K562 (cell line): ENCODE results near the gene DAPK2. TPM values are rescaled to one million over a fixed set of nuclear protein-coding genes. Genes with fewer than 3 reads are reported as not detected.

Experiments
- ARHGAP35 ChIP-seq: fragments of 450-650 bp; IDR thresholded peaks from 2 replicates; pipeline ENCODE4 v1.6.1; 2018; ENCODE audit not compliant: partially characterized antibody
- CGGBP1 ChIP-seq: fragments of 250-450 bp; sonication (Bioruptor Pico); IDR thresholded peaks from 2 replicates; pipeline ENCODE4 v1.9.0; 2021; ENCODE audit warnings: mild to moderate bottlenecking
- CTBP1 ChIP-seq: fragments of 450-650 bp; IDR thresholded peaks from 2 replicates; pipeline ENCODE4 v1.6.1; 2016; ENCODE audit warnings: borderline replicate concordance
- MCM7 ChIP-seq, 2 experiments: fragments of 450-650 bp; IDR thresholded peaks; 2 replicates each; pipeline ENCODE4 v1.6.1; 2016 to 2018
- SIN3A ChIP-seq, 2 experiments: fragments of 150-350 bp in 1 of 2; IDR thresholded peaks; 2 replicates each; pipeline ENCODE4 v1.6.1; 2011 to 2016; ENCODE audit warnings: borderline replicate concordance in 2 of 2, low read depth in 2 of 2, low read length in 2 of 2, mild to moderate bottlenecking in 2 of 2, moderate library complexity in 2 of 2; ENCODE audit not compliant: control insufficient read depth in 1 of 2
- SMAD1 ChIP-seq: fragments of 150-350 bp; IDR thresholded peaks from 2 replicates; pipeline ENCODE4 v1.6.1; 2014; ENCODE audit warnings: low read length, low read depth; ENCODE audit not compliant: partially characterized antibody
- TCFL5 ChIP-seq: fragments of 250-450 bp; sonication (Bioruptor Pico); conservative IDR thresholded peaks from 2 replicates; pipeline ENCODE4 v1.6.1; 2021; ENCODE audit warnings: mild to moderate bottlenecking, moderate library complexity, matching md5 sums
- ZBTB7A ChIP-seq: IDR thresholded peaks from 2 replicates; pipeline ENCODE4 v1.6.1; 2011; ENCODE audit warnings: low read depth, mild to moderate bottlenecking, low read length, moderate library complexity, borderline replicate concordance; ENCODE audit not compliant: control insufficient read depth
- ZKSCAN1 ChIP-seq: fragments of 150-350 bp; IDR thresholded peaks from 2 replicates; pipeline ENCODE4 v1.6.1; 2016; ENCODE audit warnings: low read depth, low read length
- ZKSCAN8 ChIP-seq: fragments of 200-800 bp; sonication (Bioruptor generic); IDR thresholded peaks from 2 replicates; pipeline ENCODE4 v1.6.1; 2016; ENCODE audit warnings: missing genetic modification characterization, missing compliant biosample characterization
- ZNF121 ChIP-seq: sonication (generic); formaldehyde crosslinking; conservative IDR thresholded peaks from 2 replicates; pipeline ENCODE4 v1.8.0; 2022; ENCODE audit warnings: missing genetic modification reagents
- ZSCAN32 ChIP-seq: fragments of 450-650 bp; formaldehyde crosslinking; IDR thresholded peaks from 2 replicates; pipeline ENCODE4 v1.4.0; 2020; ENCODE audit warnings: mild to moderate bottlenecking, moderate library complexity
- polyA plus RNA-seq, 8 experiments: library from polyadenylated mRNA; depleted of rRNA in 4 of 8; stranded (reverse) in 5 of 8; unstranded in 3 of 8; fragments of >200 nt; fragmentation: Nextera tagmentation in 2 of 8; fragmentation: Illumina TruSeq in 1 of 8; extraction: Ambion mirVana in 2 of 8; extraction: Trizol in 1 of 8; gene quantifications; 2 replicates each; pipeline versions ENCODE4 v1.2.1 to v1.2.3, GENCODE V29; 2011 to 2014; ENCODE audit warnings: inconsistent platforms in 1 of 8, missing spikeins in 1 of 8
- total RNA-seq, 7 experiments: library from RNA; depleted of rRNA in 6 of 7; stranded (reverse); fragments of >200 nt in 6 of 7; fragmentation: Illumina TruSeq in 2 of 7; extraction: Trizol in 2 of 7; gene quantifications; 2 replicates each; pipeline versions ENCODE4 v1.2.1 to v1.2.3, GENCODE V29; 2011 to 2021; ENCODE audit warnings: low replicate concordance in 1 of 7
- TF ChIP-seq, protein P1 (sequence below): IDR thresholded peaks from 2 replicates; pipeline ENCODE4 v1.6.1; 2014; ENCODE audit warnings: antibody characterized with exemption
- TF ChIP-seq, protein P2 (sequence below): fragments of 150-350 bp; conservative IDR thresholded peaks from 2 replicates; pipeline ENCODE4 v1.6.1; 2014; ENCODE audit warnings: low read length
- TF ChIP-seq, protein P3 (sequence below): fragments of 250-450 bp; sonication (Bioruptor Pico); IDR thresholded peaks from 2 replicates; pipeline ENCODE4 v1.5.0; 2020; ENCODE audit warnings: mild to moderate bottlenecking, borderline replicate concordance
- TF ChIP-seq, protein P4 (sequence below): fragments of 250-450 bp; sonication (Bioruptor Pico); IDR thresholded peaks from 2 replicates; pipeline ENCODE4 v1.9.0; 2021; ENCODE audit warnings: mild to moderate bottlenecking, inconsistent platforms
- TF ChIP-seq, protein P5 (sequence below): fragments of 450-650 bp; IDR thresholded peaks from 2 replicates; pipeline ENCODE4 v1.6.1; 2016; ENCODE audit warnings: mild to moderate bottlenecking

The DAPK2 gene
- total and polyA plus RNA-seq, 9 of the 15 experiments (the other 6 are each of a cell fraction or from before 2014, with no cell fraction given): 0.14 to 5.2 (median 2.2) TPM

- TF ChIP-seq, protein P1, sequence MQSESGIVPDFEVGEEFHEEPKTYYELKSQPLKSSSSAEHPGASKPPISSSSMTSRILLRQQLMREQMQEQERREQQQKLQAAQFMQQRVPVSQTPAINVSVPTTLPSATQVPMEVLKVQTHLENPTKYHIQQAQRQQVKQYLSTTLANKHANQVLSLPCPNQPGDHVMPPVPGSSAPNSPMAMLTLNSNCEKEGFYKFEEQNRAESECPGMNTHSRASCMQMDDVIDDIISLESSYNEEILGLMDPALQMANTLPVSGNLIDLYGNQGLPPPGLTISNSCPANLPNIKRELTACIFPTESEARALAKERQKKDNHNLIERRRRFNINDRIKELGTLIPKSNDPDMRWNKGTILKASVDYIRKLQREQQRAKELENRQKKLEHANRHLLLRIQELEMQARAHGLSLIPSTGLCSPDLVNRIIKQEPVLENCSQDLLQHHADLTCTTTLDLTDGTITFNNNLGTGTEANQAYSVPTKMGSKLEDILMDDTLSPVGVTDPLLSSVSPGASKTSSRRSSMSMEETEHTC: no peak
- TF ChIP-seq ZSCAN32 (no peak), CTBP1 (peak; percentile 90), MCM7 (IDR thresholded peaks at IDR 0.05) (no peak), ARHGAP35 (no peak), CGGBP1 (CRISPR knock-in tag) (no peak), ZBTB7A (no peak), TCFL5 (CRISPR knock-in tag) (no peak), SMAD1 (no peak), ZKSCAN1 (no peak), ZNF121 (CRISPR knock-in tag) (no peak), SIN3A (IDR thresholded peaks at IDR 0.05; ENCODE audit: borderline replicate concordance in 2 of 2, control insufficient read depth in 1 of 2, low read depth in 2 of 2, low read length in 2 of 2) (no peak), ZKSCAN8 (CRISPR knock-in tag) (no peak)
- TF ChIP-seq, protein P2, sequence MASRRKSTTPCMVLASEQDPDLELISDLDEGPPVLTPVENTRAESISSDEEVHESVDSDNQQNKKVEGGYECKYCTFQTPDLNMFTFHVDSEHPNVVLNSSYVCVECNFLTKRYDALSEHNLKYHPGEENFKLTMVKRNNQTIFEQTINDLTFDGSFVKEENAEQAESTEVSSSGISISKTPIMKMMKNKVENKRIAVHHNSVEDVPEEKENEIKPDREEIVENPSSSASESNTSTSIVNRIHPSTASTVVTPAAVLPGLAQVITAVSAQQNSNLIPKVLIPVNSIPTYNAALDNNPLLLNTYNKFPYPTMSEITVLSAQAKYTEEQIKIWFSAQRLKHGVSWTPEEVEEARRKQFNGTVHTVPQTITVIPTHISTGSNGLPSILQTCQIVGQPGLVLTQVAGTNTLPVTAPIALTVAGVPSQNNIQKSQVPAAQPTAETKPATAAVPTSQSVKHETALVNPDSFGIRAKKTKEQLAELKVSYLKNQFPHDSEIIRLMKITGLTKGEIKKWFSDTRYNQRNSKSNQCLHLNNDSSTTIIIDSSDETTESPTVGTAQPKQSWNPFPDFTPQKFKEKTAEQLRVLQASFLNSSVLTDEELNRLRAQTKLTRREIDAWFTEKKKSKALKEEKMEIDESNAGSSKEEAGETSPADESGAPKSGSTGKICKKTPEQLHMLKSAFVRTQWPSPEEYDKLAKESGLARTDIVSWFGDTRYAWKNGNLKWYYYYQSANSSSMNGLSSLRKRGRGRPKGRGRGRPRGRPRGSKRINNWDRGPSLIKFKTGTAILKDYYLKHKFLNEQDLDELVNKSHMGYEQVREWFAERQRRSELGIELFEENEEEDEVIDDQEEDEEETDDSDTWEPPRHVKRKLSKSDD: no peak
- TF ChIP-seq, protein P3, sequence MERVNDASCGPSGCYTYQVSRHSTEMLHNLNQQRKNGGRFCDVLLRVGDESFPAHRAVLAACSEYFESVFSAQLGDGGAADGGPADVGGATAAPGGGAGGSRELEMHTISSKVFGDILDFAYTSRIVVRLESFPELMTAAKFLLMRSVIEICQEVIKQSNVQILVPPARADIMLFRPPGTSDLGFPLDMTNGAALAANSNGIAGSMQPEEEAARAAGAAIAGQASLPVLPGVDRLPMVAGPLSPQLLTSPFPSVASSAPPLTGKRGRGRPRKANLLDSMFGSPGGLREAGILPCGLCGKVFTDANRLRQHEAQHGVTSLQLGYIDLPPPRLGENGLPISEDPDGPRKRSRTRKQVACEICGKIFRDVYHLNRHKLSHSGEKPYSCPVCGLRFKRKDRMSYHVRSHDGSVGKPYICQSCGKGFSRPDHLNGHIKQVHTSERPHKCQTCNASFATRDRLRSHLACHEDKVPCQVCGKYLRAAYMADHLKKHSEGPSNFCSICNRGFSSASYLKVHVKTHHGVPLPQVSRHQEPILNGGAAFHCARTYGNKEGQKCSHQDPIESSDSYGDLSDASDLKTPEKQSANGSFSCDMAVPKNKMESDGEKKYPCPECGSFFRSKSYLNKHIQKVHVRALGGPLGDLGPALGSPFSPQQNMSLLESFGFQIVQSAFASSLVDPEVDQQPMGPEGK (CRISPR knock-in tag): no peak
- TF ChIP-seq, protein P4, sequence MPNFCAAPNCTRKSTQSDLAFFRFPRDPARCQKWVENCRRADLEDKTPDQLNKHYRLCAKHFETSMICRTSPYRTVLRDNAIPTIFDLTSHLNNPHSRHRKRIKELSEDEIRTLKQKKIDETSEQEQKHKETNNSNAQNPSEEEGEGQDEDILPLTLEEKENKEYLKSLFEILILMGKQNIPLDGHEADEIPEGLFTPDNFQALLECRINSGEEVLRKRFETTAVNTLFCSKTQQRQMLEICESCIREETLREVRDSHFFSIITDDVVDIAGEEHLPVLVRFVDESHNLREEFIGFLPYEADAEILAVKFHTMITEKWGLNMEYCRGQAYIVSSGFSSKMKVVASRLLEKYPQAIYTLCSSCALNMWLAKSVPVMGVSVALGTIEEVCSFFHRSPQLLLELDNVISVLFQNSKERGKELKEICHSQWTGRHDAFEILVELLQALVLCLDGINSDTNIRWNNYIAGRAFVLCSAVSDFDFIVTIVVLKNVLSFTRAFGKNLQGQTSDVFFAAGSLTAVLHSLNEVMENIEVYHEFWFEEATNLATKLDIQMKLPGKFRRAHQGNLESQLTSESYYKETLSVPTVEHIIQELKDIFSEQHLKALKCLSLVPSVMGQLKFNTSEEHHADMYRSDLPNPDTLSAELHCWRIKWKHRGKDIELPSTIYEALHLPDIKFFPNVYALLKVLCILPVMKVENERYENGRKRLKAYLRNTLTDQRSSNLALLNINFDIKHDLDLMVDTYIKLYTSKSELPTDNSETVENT (CRISPR knock-in tag): no peak
- TF ChIP-seq, protein P5, sequence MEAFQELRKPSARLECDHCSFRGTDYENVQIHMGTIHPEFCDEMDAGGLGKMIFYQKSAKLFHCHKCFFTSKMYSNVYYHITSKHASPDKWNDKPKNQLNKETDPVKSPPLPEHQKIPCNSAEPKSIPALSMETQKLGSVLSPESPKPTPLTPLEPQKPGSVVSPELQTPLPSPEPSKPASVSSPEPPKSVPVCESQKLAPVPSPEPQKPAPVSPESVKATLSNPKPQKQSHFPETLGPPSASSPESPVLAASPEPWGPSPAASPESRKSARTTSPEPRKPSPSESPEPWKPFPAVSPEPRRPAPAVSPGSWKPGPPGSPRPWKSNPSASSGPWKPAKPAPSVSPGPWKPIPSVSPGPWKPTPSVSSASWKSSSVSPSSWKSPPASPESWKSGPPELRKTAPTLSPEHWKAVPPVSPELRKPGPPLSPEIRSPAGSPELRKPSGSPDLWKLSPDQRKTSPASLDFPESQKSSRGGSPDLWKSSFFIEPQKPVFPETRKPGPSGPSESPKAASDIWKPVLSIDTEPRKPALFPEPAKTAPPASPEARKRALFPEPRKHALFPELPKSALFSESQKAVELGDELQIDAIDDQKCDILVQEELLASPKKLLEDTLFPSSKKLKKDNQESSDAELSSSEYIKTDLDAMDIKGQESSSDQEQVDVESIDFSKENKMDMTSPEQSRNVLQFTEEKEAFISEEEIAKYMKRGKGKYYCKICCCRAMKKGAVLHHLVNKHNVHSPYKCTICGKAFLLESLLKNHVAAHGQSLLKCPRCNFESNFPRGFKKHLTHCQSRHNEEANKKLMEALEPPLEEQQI: no peak
These were observed 41.7 kb downstream of the DAPK2 start (continued) for GRCh38 chr15:64004587-64004986.
